Adrenal gland (tissue), 5 donors: ENCODE data around the gene SLC35B1.

Experiments used
- CTCF ChIP-seq, 6 experiments: fragments of 450-650 bp in 4 of 6; fragments of 200-600 bp in 2 of 6; sonication (generic) in 1 of 6; IDR thresholded peaks; 1 replicate in 5 of 6; 2 replicates in 1 of 6; pipeline versions ENCODE4 v1.5.1 to v1.8.0; 2016 to 2021; ENCODE audit warnings: antibody characterized with exemption in 6 of 6, mild to moderate bottlenecking in 2 of 6, moderate library complexity in 1 of 6
- POLR2A ChIP-seq, 2 donors: fragments of 450-650 bp; IDR thresholded peaks; one replicate each; pipeline ENCODE4 v1.6.1; 2017; ENCODE audit warnings: antibody characterized with exemption in 2 of 2, mild to moderate bottlenecking in 2 of 2, moderate library complexity in 1 of 2
- donor health status: DM: no; HTN: no; CAD: no.

GRCh38 chr17:49694847-49695697 lies 12.7 kb downstream of the SLC35B1 start:
- TF ChIP-seq CTCF (IDR thresholded peaks at IDR 0.05) (peak; percentile 86 to 98 (median 92)), POLR2A (IDR thresholded peaks at IDR 0.05) (no peak)
